ENCODE measurements around the gene IFITM10.
"Not testable (repeated sequence)": the region's sequence is repeated elsewhere in the genome, so short reads cannot be mapped to it uniquely, and the experiment has no call there.

The IFITM10 gene

DNA sequence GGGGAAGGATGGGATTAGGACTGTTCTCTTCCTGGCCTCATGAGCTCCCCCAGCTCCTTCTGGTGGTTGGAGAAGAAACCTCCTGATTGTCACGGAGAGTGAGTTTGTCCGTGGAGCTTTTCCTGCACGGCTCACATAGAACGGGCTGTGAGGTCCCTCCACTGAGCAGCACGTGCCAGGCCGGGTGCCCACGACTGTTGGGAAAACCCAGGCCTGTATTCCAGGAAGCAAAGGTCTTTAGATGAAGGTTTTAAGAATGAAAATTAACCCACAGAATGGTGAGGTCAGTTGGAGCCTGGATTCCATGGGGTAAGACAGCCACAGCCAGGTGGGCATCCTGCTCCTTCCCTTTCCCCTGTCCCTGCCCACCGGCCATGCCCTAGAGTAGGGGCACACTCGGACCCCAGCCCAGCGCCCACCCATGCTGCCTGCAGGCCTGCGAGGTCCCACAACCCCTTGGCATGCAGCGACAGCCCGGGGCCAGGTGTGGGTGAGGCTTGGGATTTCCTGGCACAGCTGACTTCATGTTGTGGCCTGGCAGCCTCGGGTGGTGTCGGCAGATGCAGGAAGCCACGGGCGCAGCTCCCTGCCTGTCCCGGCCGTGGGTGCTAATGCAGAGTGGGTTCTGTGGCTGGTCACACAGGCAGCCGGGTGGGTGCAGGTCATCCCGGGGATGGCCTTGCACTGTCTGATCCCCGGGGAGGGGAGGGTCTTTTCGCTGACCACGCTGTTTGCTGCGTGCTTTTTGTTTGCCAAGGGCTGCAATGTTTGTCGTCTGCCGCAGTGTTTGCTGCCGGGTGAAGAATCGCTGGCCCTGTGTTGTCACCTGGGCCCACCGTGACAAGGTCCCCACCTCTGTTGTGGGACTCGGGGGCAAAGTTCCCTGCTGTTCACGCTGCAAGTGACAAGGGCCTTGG, 60.9 kb downstream of the IFITM10 start:
- not testable (repeated sequence) for H3K36me3 ChIP-seq (ENCODE audit: control insufficient read depth in 2 of 2, insufficient read depth in 2 of 2, low read length in 2 of 2); H3K4me3 ChIP-seq (ENCODE audit: low read length in 2 of 2); H3K27ac ChIP-seq (ENCODE audit: low read depth in 2 of 2, low read length in 2 of 2); H3K9ac ChIP-seq (ENCODE audit: low read depth in 1 of 2, low read length in 2 of 2); H3K4me1 ChIP-seq (ENCODE audit: control insufficient read depth in 2 of 2, insufficient read depth in 2 of 2, low read length in 2 of 2); H3K27me3 ChIP-seq (ENCODE audit: control insufficient read depth in 2 of 2, insufficient read depth in 2 of 2, low read length in 2 of 2); H3K9me3 ChIP-seq (ENCODE audit: control insufficient read depth in 2 of 2, low read length in 2 of 2)

DNA sequence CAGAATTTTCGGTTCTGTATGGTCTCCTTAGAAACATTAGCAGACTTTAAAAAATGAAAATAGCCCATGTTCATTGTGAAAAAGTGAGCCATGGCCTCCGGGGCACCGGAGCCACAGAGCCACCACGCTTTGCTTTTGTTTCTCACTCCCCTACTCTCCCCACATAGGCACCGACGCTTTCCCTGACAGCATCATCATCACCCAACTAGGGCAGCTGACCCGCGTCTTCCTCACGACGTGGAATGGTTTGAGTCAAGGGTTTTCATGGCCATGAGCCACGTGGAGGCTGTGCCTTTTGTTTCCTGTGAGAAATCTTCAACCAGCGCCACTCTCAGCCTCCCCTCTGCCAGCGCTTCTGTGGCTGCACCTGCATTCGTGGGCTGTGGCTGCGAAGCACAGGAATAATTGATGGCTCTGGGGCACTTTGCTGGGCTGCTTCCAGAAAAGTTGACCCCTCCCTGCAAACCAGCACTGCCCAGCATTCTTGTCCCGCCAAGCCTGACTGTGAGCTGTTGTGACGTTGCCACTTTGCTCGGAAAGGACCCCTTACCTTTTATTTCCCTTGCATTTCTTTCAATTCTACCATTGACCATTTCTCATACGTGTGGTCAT, 62.0 kb downstream of the IFITM10 start:
- H3K27ac ChIP-seq (ENCODE audit: low read depth in 2 of 2, low read length in 2 of 2); H3K4me3 ChIP-seq (ENCODE audit: low read length in 2 of 2); H3K4me1 ChIP-seq (ENCODE audit: control insufficient read depth in 2 of 2, insufficient read depth in 2 of 2, low read length in 2 of 2); H3K27me3 ChIP-seq (ENCODE audit: control insufficient read depth in 2 of 2, insufficient read depth in 2 of 2, low read length in 2 of 2); H3K9me3 ChIP-seq (ENCODE audit: control insufficient read depth in 2 of 2, low read length in 2 of 2); H3K36me3 ChIP-seq (ENCODE audit: control insufficient read depth in 2 of 2, insufficient read depth in 2 of 2, low read length in 2 of 2); H3K9ac ChIP-seq (ENCODE audit: low read depth in 1 of 2, low read length in 2 of 2): not testable (repeated sequence)

DNA sequence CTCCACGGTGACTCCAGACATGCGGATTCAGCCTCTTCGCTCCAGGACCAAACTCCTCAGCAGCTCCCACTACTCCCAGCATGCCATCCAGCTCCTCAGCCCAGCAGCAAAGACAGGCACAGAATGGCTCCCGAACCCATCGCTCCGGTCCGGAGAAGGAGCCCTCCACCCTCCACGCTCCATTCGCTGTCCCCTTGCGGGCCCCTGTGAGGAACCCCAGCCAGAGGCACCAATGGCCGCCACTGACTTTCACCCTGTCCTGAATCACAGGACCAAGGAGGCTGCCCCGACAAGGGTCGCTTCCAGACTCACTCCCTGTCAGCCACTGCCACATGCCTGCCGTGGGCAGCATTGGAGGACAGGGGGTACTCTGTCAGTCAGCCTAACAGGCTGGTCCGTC, 64.2 kb downstream of the IFITM10 start:
- H3K27ac ChIP-seq (ENCODE audit: low read depth in 2 of 2, low read length in 2 of 2); H3K9me3 ChIP-seq (ENCODE audit: control insufficient read depth in 2 of 2, low read length in 2 of 2); H3K4me3 ChIP-seq (ENCODE audit: low read length in 2 of 2): not testable (repeated sequence)

DNA sequence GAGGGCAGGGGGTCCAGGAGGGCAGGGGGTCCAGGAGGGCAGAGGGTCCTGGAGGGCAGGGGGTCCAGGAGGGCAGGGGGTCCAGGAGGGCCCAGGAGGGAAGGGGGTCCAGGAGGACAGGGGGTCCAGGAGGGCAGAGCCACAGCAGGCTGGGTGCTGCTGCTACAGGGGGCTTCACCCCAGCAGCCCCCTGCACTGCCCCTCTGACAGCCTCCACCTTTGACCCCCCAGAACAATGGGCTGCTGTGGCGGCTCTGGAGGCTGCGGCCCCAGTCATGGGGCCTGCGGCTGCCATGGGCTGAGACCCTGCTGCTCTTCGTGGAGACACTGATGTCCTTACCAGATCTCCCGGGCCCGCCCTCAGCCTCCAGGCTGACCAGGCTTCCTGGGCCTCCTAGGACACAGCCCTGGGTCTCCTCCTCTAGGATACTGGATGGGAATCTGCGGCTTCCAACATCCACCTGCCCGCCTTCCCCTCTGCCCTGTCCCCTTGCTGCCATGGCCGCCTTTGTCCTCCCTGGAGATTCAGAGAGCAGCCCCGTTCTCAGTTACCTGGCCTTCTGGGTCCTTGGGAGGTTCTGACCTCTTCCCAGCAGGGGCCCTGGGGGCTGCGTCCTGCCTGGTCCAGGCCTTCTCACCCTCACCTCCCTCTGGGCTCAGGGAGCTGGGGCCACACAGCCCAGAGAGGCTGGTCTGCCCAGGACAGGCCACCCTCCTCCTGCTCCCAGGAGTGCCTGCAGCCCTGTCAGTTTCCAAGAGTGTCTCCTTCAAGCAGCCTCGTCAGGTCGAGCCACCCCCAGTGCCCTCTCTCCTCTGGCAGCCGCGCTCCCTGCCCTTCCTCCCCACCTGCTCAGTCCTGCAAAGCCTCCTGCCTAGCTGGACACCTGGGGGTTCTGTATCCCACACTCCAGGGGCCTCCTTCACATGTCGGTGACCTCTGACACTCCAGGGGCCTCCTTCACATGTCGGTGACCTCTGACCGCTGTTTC, 65.2 kb downstream of the IFITM10 start:
- H3K36me3 ChIP-seq (ENCODE audit: control insufficient read depth in 2 of 2, insufficient read depth in 2 of 2, low read length in 2 of 2); H3K4me3 ChIP-seq (ENCODE audit: low read length in 2 of 2); H3K9me3 ChIP-seq (ENCODE audit: control insufficient read depth in 2 of 2, low read length in 2 of 2); H3K27ac ChIP-seq (ENCODE audit: low read depth in 2 of 2, low read length in 2 of 2); H3K27me3 ChIP-seq (ENCODE audit: control insufficient read depth in 2 of 2, insufficient read depth in 2 of 2, low read length in 2 of 2); H3K9ac ChIP-seq (ENCODE audit: low read depth in 1 of 2, low read length in 2 of 2); H3K4me1 ChIP-seq (ENCODE audit: control insufficient read depth in 2 of 2, insufficient read depth in 2 of 2, low read length in 2 of 2): not testable (repeated sequence)

More for the DNA sequence above, 64.2 kb downstream of the IFITM10 start:
- not testable (repeated sequence) for H3K4me1 ChIP-seq (ENCODE audit: control insufficient read depth in 2 of 2, insufficient read depth in 2 of 2, low read length in 2 of 2); H3K9ac ChIP-seq (ENCODE audit: low read depth in 1 of 2, low read length in 2 of 2); H3K27me3 ChIP-seq (ENCODE audit: control insufficient read depth in 2 of 2, insufficient read depth in 2 of 2, low read length in 2 of 2); H3K36me3 ChIP-seq (ENCODE audit: control insufficient read depth in 2 of 2, insufficient read depth in 2 of 2, low read length in 2 of 2)

DNA sequence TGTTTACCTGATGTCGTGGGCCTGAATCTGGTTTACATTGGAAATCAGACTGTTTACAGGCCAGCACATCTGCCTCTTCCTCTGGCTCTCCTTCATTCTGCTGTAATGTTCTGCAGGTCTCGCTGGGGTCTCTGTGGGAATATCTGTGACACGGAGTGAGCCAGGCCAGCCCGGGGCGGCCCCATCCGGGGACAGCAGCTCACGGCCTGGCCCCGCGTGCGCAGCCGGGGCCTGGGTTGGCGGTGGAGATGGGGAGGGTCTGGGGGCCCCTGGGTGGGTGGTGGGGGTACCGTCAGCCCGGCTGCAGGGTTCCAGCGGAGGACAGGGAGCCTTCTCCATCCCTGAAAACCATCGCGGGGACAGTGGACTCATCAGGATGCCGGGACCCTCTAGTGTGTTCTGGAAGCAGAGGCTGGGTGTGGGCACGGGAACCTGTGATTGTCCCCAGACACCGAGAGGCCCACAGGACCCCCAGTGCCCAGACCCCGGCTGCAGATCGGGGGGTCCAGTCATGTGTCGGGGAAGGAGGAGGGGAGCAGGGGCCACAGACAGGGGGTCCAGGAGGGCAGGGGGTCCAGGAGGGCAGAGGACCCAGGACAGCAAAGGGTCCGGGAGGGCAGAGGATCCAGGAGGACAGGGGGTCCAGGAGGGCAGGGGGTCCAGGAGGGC, 66.4 kb downstream of the IFITM10 start:
- H3K9me3 ChIP-seq (ENCODE audit: control insufficient read depth in 2 of 2, low read length in 2 of 2); H3K9ac ChIP-seq (ENCODE audit: low read depth in 1 of 2, low read length in 2 of 2); H3K27ac ChIP-seq (ENCODE audit: low read depth in 2 of 2, low read length in 2 of 2); H3K4me1 ChIP-seq (ENCODE audit: control insufficient read depth in 2 of 2, insufficient read depth in 2 of 2, low read length in 2 of 2); H3K27me3 ChIP-seq (ENCODE audit: control insufficient read depth in 2 of 2, insufficient read depth in 2 of 2, low read length in 2 of 2); H3K36me3 ChIP-seq (ENCODE audit: control insufficient read depth in 2 of 2, insufficient read depth in 2 of 2, low read length in 2 of 2); H3K4me3 ChIP-seq (ENCODE audit: low read length in 2 of 2): not testable (repeated sequence)

DNA sequence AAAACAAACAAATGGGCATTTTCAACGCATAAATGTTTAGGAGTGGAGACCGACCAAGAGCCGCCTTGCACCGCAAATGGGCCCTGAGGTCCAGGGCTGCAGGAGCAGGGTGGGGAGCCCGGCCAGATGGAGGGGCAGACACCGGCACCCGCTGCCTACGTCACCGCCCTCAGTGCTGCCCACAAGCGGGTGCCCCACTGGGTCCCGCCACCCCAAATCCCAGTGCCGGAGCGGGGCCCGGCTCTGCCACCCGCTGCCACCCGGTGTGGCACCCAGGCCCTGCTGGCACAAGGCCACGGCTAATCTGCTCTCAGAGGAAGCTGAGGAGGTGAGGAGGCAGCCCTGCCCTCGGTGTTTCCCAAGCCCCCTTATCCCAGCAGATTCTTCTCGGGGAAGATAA, 67.2 kb downstream of the IFITM10 start:
- H3K36me3 ChIP-seq (ENCODE audit: control insufficient read depth in 2 of 2, insufficient read depth in 2 of 2, low read length in 2 of 2); H3K9ac ChIP-seq (ENCODE audit: low read depth in 1 of 2, low read length in 2 of 2); H3K27me3 ChIP-seq (ENCODE audit: control insufficient read depth in 2 of 2, insufficient read depth in 2 of 2, low read length in 2 of 2): not testable (repeated sequence)

More for the DNA sequence above, 67.2 kb downstream of the IFITM10 start:
- not testable (repeated sequence) for H3K4me1 ChIP-seq (ENCODE audit: control insufficient read depth in 2 of 2, insufficient read depth in 2 of 2, low read length in 2 of 2); H3K9me3 ChIP-seq (ENCODE audit: control insufficient read depth in 2 of 2, low read length in 2 of 2); H3K4me3 ChIP-seq (ENCODE audit: low read length in 2 of 2); H3K27ac ChIP-seq (ENCODE audit: low read depth in 2 of 2, low read length in 2 of 2)

All from mucosa of rectum (tissue), 2 donors.